H9 (cell line): ENCODE measurements around the gene TTC7B. TPM values are rescaled to one million over a fixed set of nuclear protein-coding genes. Genes with fewer than 3 reads are reported as not detected.

Experiments used
- DNase-seq: peaks from one replicate; pipeline ENCODE4 v3.0.0-alpha.2; 2017
- H2AFZ ChIP-seq: one replicate; pipeline ENCODE4 v1.6.1; 2013; ENCODE audit warnings: mild to moderate bottlenecking, low read length, control low read depth, moderate library complexity
- H2AK5ac ChIP-seq: 2 replicates; pipeline ENCODE4 v1.6.1; 2013; ENCODE audit warnings: low read length, control low read depth, mixed read lengths; ENCODE audit not compliant: insufficient read length
- H2BK120ac ChIP-seq: one replicate; pipeline ENCODE4 v1.6.1; 2013; ENCODE audit warnings: low read depth, mild to moderate bottlenecking, low read length, control low read depth, inconsistent platforms; ENCODE audit not compliant: poor library complexity, severe bottlenecking
- H2BK12ac ChIP-seq: 2 replicates; pipeline ENCODE4 v1.6.1; 2013; ENCODE audit warnings: low read length, control low read depth, mixed read lengths, low read depth; ENCODE audit not compliant: insufficient read length
- H2BK15ac ChIP-seq: 2 replicates; pipeline ENCODE4 v1.6.1; 2013; ENCODE audit warnings: low read depth, low read length, control low read depth
- H2BK20ac ChIP-seq: one replicate; pipeline ENCODE4 v1.6.1; 2013; ENCODE audit warnings: low read depth, mild to moderate bottlenecking, low read length, control low read depth, inconsistent platforms; ENCODE audit not compliant: poor library complexity, severe bottlenecking
- H2BK5ac ChIP-seq: 2 replicates; pipeline ENCODE4 v1.6.1; 2013; ENCODE audit warnings: low read length, control low read depth, mixed read lengths; ENCODE audit not compliant: insufficient read length
- H3K14ac ChIP-seq: 2 replicates; pipeline ENCODE4 v1.6.1; 2013; ENCODE audit warnings: low read length, control low read depth; ENCODE audit not compliant: insufficient read depth
- H3K18ac ChIP-seq: 2 replicates; pipeline ENCODE4 v1.6.1; 2013; ENCODE audit warnings: low read depth, mild to moderate bottlenecking, mixed read lengths, low read length, control low read depth; ENCODE audit not compliant: insufficient read length
- H3K23ac ChIP-seq: 2 replicates; pipeline ENCODE4 v1.6.1; 2013; ENCODE audit warnings: low read length, control low read depth, mixed read lengths, low read depth; ENCODE audit not compliant: insufficient read length
- H3K23me2 ChIP-seq: 2 replicates; pipeline ENCODE4 v1.6.1; 2013; ENCODE audit warnings: low read depth, mild to moderate bottlenecking, mixed read lengths, low read length, control low read depth; ENCODE audit not compliant: insufficient read length, poor library complexity, severe bottlenecking
- H3K27ac ChIP-seq: 2 replicates; pipeline ENCODE4 v1.5.1; 2013; ENCODE audit warnings: low read length, control low read depth, mixed read lengths, low read depth; ENCODE audit not compliant: insufficient read length
- H3K27me3 ChIP-seq: 2 replicates; pipeline ENCODE4 v1.6.1; 2013; ENCODE audit warnings: low read length, control low read depth, inconsistent platforms; ENCODE audit not compliant: insufficient read depth
- H3K4ac ChIP-seq: 2 replicates; pipeline ENCODE4 v1.6.1; 2013; ENCODE audit warnings: low read depth, mild to moderate bottlenecking, control low read depth, inconsistent platforms, low read length, moderate library complexity
- H3K4me1 ChIP-seq: 2 replicates; pipeline ENCODE4 v1.6.1; 2013; ENCODE audit warnings: low read length, control low read depth, inconsistent platforms; ENCODE audit not compliant: insufficient read depth
- H3K4me2 ChIP-seq: 2 replicates; pipeline ENCODE4 v1.6.1; 2013; ENCODE audit warnings: low read length, control low read depth, mixed read lengths; ENCODE audit not compliant: insufficient read length, insufficient read depth
- H3K56ac ChIP-seq: 2 replicates; pipeline ENCODE4 v1.6.1; 2013; ENCODE audit warnings: low read depth, mild to moderate bottlenecking, mixed read lengths, low read length, control low read depth; ENCODE audit not compliant: insufficient read length
- H3K79me1 ChIP-seq: 2 replicates; pipeline ENCODE4 v1.6.1; 2013; ENCODE audit warnings: low read depth, mild to moderate bottlenecking, moderate library complexity, low read length, control low read depth, inconsistent platforms; ENCODE audit not compliant: insufficient read depth, poor library complexity, severe bottlenecking
- H3K79me2 ChIP-seq: 2 replicates; pipeline ENCODE4 v1.6.1; 2013; ENCODE audit warnings: low read length, control low read depth, inconsistent platforms; ENCODE audit not compliant: insufficient read depth
- H3K9ac ChIP-seq: 2 replicates; pipeline ENCODE4 v1.6.1; 2013; ENCODE audit warnings: low read length, control low read depth, mixed read lengths; ENCODE audit not compliant: insufficient read length; ENCODE audit errors: extremely low read depth
- H3K9me3 ChIP-seq: one replicate; pipeline ENCODE4 v1.6.1; 2013; ENCODE audit warnings: low read depth, low read length, inconsistent platforms; ENCODE audit not compliant: control insufficient read depth
- H3T11ph ChIP-seq: one replicate; pipeline ENCODE4 v1.6.1; 2013; ENCODE audit warnings: mild to moderate bottlenecking, low read length, control low read depth, inconsistent platforms
- H4K20me1 ChIP-seq: one replicate; pipeline ENCODE4 v1.6.1; 2013; ENCODE audit not compliant: control insufficient read depth, insufficient read length, insufficient read depth
- H4K5ac ChIP-seq: 2 replicates; pipeline ENCODE4 v1.6.1; 2013; ENCODE audit warnings: low read depth, mild to moderate bottlenecking, mixed read lengths, low read length, control low read depth; ENCODE audit not compliant: insufficient read length
- H4K8ac ChIP-seq: replicated peaks from 2 replicates; pipeline ENCODE4 v1.6.1; 2013; ENCODE audit warnings: low read length, control low read depth, mixed read lengths, low read depth; ENCODE audit not compliant: insufficient read length
- H4K91ac ChIP-seq: 2 replicates; pipeline ENCODE4 v1.6.1; 2013; ENCODE audit warnings: low read depth, mild to moderate bottlenecking, moderate library complexity, mixed read lengths, low read length, control low read depth; ENCODE audit not compliant: insufficient read length
- H3K27ac Mint-ChIP-seq, 3 experiments: 2 replicates in 2 of 3; 3 replicates in 1 of 3; pipeline ENCODE4 v1.8.0; 2020 to 2021; ENCODE audit warnings: mixed read lengths in 3 of 3, mild to moderate bottlenecking in 1 of 3, moderate library complexity in 1 of 3
- H3K27me3 Mint-ChIP-seq: 2 replicates; pipeline ENCODE4 v1.8.0; 2021; ENCODE audit warnings: low read depth, mild to moderate bottlenecking, moderate library complexity, mixed read lengths
- H3K36me3 Mint-ChIP-seq, 3 experiments: 2 replicates in 2 of 3; 3 replicates in 1 of 3; pipeline ENCODE4 v1.8.0; 2020 to 2021; ENCODE audit warnings: low read depth in 3 of 3, mixed read lengths in 3 of 3; ENCODE audit not compliant: insufficient read depth in 1 of 3
- H3K4me1 Mint-ChIP-seq, 2 experiments: 2 replicates each; pipeline ENCODE4 v1.8.0; 2020; ENCODE audit warnings: mixed read lengths in 2 of 2
- H3K4me3 Mint-ChIP-seq, 2 experiments: 2 replicates in 1 of 2; 3 replicates in 1 of 2; pipeline ENCODE4 v1.8.0; 2020 to 2021; ENCODE audit warnings: mild to moderate bottlenecking in 2 of 2, mixed read lengths in 2 of 2, moderate library complexity in 1 of 2
- H3K9me3 Mint-ChIP-seq, 2 experiments: 2 replicates in 1 of 2; 3 replicates in 1 of 2; pipeline ENCODE4 v1.8.0; 2020; ENCODE audit warnings: mild to moderate bottlenecking in 2 of 2, mixed read lengths in 2 of 2, moderate library complexity in 1 of 2
- WGBS: extraction: QIAGEN DNeasy Blood & Tissue Kit; methylation state at CpG from one replicate; pipeline ENCODE4 v1.1.7; 2013; ENCODE audit warnings: missing lambda C conversion rate, low lambda C conversion rate, mixed read lengths; ENCODE audit not compliant: insufficient read length; ENCODE audit errors: extremely low coverage; 5-methylcytosine and 5-hydroxymethylcytosine counted together
- total RNA-seq: library from RNA; stranded (reverse); gene quantifications from 2 replicates; pipeline ENCODE4 v1.2.1, GENCODE V29; 2021
- TF ChIP-seq, protein P1 (sequence below): fragments of 200-600 bp; sonication (generic); conservative IDR thresholded peaks from 3 replicates; pipeline ENCODE4 v1.8.0; 2021; ENCODE audit warnings: antibody characterized with exemption, mild to moderate bottlenecking

The TTC7B gene
- total RNA-seq, 1 experiment from 2014 or later: 33.7 TPM

GRCh38 chr14:90756755-90757345 lies 59.4 kb downstream of the TTC7B start:
- H3K9ac ChIP-seq: no peak overlapping the region
- H3K27ac Mint-ChIP-seq: no peak overlapping the region; a peak in 1 of 7 replicates

More at GRCh38 chr14:90756755-90757345, 59.4 kb downstream of the TTC7B start:
- no peak overlapping the region for H4K91ac ChIP-seq
- no peak overlapping the region for H2BK20ac ChIP-seq
- H3K4ac ChIP-seq: no peak overlapping the region
- peak; percentile 53 for DNase-seq
- H3K36me3 Mint-ChIP-seq: no peaks in the 10 kb centered on the region; a peak in 1 of 7 replicates
- no peak overlapping the region for H3K56ac ChIP-seq
- no CpG with 5 or more reads among the region's 10 CpGs for WGBS
- no peak overlapping the region for H2AFZ ChIP-seq
- H3K79me1 ChIP-seq: no peaks in the 10 kb centered on the region
- TF ChIP-seq, protein P1, sequence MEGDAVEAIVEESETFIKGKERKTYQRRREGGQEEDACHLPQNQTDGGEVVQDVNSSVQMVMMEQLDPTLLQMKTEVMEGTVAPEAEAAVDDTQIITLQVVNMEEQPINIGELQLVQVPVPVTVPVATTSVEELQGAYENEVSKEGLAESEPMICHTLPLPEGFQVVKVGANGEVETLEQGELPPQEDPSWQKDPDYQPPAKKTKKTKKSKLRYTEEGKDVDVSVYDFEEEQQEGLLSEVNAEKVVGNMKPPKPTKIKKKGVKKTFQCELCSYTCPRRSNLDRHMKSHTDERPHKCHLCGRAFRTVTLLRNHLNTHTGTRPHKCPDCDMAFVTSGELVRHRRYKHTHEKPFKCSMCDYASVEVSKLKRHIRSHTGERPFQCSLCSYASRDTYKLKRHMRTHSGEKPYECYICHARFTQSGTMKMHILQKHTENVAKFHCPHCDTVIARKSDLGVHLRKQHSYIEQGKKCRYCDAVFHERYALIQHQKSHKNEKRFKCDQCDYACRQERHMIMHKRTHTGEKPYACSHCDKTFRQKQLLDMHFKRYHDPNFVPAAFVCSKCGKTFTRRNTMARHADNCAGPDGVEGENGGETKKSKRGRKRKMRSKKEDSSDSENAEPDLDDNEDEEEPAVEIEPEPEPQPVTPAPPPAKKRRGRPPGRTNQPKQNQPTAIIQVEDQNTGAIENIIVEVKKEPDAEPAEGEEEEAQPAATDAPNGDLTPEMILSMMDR: peak; percentile 60
- H4K20me1 ChIP-seq: no peaks in the 10 kb centered on the region
- H2BK12ac ChIP-seq: no peak overlapping the region
- H3K23ac ChIP-seq: no peak overlapping the region
- no peak overlapping the region for H2BK120ac ChIP-seq
- H3K9me3 Mint-ChIP-seq: no peaks in the 10 kb centered on the region
- H3K23me2 ChIP-seq: peaks cover 3% of the 10 kb centered on the region
- no peak overlapping the region for H2AK5ac ChIP-seq
- no peak overlapping the region for H2BK5ac ChIP-seq
- H3K9me3 ChIP-seq: no peaks in the 10 kb centered on the region
- H3K14ac ChIP-seq: no peak overlapping the region
- H3K18ac ChIP-seq: no peak overlapping the region
- H3K27me3 Mint-ChIP-seq: peaks cover 12% of the 10 kb centered on the region
- H3K4me3 Mint-ChIP-seq: no peak overlapping the region
- no peak overlapping the region for H3K4me2 ChIP-seq
- no peak overlapping the region for H3K27ac ChIP-seq
- no peak overlapping the region for H4K8ac ChIP-seq
- no peak overlapping the region for H2BK15ac ChIP-seq
- no peaks in the 10 kb centered on the region for H3K27me3 ChIP-seq
- no peaks in the 10 kb centered on the region; the same call in 1 of the 2 replicates for H3K4me1 ChIP-seq
- peaks cover 17 to 20% of the 10 kb centered on the region in 2 experiments for H3K4me1 Mint-ChIP-seq
- no peaks in the 10 kb centered on the region for H3K79me2 ChIP-seq
- H4K5ac ChIP-seq: no peak overlapping the region
- no peak overlapping the region for H3T11ph ChIP-seq
